Stimulated activated CD4-positive, alpha-beta T cell treated with anti-CD3 and anti-CD28 coated beads, Interleukin-2, amount 100 ng/mL, for 4 hours (primary cell): ENCODE measurements around the gene ADAM20.
"Not testable (repeated sequence)": the region's sequence is repeated elsewhere in the genome, so short reads cannot be mapped to it uniquely, and the experiment has no call there.

ENCODE experiments used
- DNase-seq: peaks from one replicate; pipeline ENCODE4 v3.0.0-alpha.2; 2020; ENCODE audit warnings: low read depth

The ADAM20 gene

GRCh38 chr14:70534904-70535303 is at the start of gene ADAM20:
Gene ADAM20, minus strand, starts transcription at chr14:70535004. Its CDS starts 10,247 bp downstream, at chr14:70524757.
- no peak for DNase-seq

GRCh38 chr14:70576891-70577290 is 42.1 kb upstream of the ADAM20 start:
- no peak for DNase-seq

GRCh38 chr14:70573050-70573449 is 38.2 kb upstream of the ADAM20 start:
- DNase-seq, result no peak

GRCh38 chr14:70571139-70571538 is 36.3 kb upstream of the ADAM20 start:
- DNase-seq, result no peak

- no peak for DNase-seq
These were observed 33.0 kb upstream of the ADAM20 start for GRCh38 chr14:70567791-70568190.

DNA sequence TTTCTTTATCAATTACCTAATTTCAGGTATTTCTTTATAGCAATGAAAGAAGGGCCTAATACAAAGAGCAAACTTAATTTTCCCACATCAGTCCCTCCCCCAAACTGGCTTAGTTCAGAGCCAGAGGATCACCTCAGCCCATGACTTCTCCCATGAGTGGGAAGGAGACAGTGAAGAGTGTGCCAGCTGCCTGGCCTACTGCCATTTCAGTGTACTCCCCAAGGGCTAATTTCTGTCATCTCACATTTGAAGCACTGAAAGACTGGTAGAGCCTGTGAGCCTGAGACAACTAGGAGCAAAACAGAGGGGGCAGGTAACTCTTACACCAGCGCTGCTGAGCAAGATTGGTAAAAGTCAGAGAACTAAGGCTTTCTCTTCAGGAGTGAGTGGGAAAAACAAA is 29.1 kb upstream of the ADAM20 start:
- DNase-seq, result no peak

DNA sequence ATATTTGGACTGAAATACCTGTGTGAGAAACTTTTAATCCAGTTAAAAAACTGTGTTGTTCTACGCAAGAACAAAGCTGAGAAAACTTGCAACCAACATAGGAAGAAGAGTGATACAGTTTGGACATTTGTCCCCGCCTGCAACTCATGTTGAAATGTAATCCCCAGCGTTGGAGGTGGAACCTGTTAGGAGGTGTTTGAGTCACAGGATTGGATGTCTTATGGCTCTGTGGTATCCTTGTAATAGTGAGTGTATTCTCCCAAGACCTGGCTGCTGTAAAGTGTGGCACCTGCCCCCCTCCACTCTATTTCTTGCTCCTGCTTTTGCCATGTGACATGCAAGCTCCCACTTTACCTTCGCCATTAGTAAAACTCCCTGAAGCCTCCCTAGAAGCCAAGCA is 28.6 kb upstream of the ADAM20 start:
- DNase-seq, result no peak

DNA sequence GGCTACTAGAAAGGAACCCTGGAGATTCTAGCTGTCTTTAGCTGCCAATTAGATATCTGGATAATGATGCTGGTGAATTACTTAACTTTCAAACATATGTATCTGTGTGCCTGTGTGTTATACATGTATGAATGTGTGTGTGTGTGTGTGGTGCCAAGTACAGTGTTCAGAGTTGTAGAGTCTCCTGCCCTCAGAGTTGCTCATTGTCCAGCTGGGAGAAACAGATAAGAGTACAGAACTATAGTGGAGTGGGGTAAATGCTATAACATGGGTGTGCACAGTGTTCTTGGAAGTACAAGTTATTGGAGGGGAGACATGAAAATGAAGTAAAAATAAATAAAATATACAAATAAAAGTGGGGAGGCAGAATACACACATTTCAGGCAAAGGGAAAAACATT is 23.6 kb upstream of the ADAM20 start:
- no peak for DNase-seq

- DNase-seq, result no peak
These were observed 21.1 kb upstream of the ADAM20 start for GRCh38 chr14:70555890-70556289.

- DNase-seq, result no peak
These were observed 3.3 kb upstream of the ADAM20 start for GRCh38 chr14:70538087-70538486.

- DNase-seq, result no peak
These were observed 2.0 kb upstream of the ADAM20 start for GRCh38 chr14:70536830-70537229.

DNA sequence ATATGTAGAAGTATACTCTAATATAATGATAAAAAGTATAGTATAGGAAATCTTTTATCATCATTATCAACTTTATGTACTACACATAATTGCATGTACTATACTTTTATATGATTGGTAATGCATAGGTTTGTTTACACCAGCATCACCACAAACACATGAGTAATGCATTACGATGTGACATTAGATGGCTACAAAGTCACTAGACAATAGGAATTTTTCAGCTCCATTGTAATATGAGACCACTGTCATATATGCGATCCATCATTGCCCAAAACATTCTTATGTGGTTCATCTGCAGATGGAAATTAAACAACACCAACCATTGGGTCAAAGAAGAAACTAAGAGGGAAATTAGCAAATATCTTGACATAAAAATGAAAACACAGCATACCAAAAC is 4.4 kb downstream of the ADAM20 start:
- DNase-seq, result no peak

- no peak for DNase-seq
These were observed 7.2 kb downstream of the ADAM20 start for GRCh38 chr14:70527501-70528105.

DNA sequence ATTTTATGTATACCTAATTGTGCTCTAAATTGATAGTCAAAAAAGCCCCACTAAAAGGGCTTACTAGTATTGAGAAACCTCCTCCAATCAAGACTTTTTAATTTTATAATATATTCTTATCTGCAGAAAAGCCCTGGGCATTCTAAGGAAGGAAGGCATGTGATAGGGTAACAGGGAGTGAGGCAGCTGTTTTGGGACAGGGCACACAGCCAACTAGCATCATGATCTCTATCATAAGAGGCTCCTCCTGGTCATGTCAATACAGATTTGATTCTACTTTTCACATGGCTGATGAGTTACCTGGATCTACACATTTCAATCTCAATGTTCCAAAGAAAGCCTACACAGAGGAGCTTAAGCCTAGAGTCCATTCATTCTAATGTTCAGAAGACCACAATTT is 9.1 kb downstream of the ADAM20 start:
- no peak for DNase-seq

DNA sequence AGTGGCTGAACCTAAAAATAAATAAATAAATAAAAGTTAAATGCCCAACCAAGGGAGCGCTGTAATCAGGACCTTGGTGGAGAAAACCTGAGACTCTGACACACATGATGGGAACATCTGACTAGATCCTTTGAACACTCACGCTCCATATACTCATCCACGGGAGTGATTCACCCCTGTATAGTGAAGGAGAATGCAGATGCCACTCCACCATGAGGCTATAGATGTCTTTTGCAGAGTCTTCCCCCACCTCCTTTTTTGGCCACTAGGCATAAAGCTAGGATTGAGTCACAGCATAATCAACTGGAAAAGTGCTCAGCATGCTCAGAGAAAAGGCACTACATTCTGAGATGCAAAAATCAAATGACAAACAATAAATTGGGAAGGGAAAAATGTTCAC is 19.0 kb downstream of the ADAM20 start:
- no peak for DNase-seq

GRCh38 chr14:70514168-70515069 is 20.4 kb downstream of the ADAM20 start:
- no peak for DNase-seq

DNA sequence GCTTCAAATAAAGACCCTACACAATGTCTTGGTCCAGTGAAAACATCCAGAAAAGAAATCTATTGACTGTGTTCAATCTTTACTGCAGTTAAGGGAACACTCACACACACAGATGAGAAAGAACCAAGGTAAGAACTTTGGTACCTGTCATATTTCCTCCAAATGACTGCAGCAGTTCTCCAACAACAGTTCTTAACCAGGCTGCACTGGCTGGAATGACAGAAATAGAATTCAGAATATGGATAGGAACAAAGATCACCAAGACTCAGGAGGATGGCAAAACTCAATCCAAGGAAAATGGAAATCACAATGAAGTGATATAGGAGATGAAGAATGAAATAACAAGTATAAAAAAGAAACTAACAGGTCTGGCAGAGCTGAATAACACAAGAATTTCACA is 36.6 kb downstream of the ADAM20 start:
- no peak for DNase-seq

DNA sequence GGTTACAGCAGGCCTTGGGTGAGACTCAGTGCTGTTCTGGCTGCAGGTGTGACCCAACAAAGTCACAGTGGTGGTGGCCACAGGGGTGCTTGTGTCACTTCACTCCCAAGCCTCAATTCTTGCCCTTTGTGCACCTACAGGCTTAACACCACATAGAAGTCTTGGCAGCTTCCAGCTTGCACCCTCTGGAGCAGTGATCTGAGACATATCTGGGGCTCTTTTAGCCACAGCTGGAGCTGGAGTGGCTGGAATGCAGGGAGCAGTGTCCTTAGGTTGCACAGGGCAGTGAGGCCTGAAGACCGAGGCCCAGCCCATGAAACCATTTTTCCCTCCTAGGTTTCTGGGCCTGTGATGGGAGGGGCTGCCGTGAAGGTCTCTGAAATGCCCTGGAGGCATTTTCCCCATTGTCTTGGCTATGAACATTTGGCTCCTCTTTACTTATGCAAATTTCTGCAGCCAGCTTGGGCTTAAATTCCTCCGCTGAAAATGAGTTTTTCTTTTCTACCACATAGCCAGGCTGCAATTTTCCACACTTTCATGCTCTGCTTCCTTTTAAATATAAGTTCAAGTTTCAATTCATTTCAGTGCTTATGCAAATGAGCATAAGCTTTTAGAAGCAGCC is 45.1 kb downstream of the ADAM20 start:
- no peak for DNase-seq

GRCh38 chr14:70477356-70478105 is 57.3 kb downstream of the ADAM20 start:
- not testable (repeated sequence) for DNase-seq

DNA sequence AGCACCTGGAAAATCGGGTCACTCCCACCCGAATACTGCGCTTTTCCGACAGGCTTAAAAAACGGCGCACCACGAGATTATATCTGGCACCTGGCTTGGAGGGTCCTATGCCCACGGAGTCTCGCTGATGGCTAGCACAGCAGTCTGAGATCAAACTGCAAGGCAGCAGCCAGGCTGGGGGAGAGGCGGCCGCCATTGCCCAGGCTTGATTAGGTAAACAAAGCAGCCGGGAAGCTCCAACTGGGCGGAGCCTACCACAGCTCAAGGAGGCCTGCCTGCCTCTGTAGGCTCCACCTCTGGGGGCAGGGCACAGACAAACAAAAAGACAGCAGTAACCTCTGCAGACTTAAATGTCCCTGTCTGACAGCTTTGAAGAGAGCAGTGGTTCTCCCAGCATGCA is 59.3 kb downstream of the ADAM20 start:
- not testable (repeated sequence) for DNase-seq

GRCh38 chr14:70473825-70474224 is 61.0 kb downstream of the ADAM20 start:
- DNase-seq, result no peak
